ENCODE data around the gene GRAP2.

GRCh38 chr22:39907605-39908097, 6.8 kb downstream of the GRAP2 start:
- TF ChIP-seq TAF1 (IDR thresholded peaks at IDR 0.05; ENCODE audit: low read depth, low read length) = no peak
- TF ChIP-seq MAFK (IDR thresholded peaks at IDR 0.05; ENCODE audit: low read depth, low read length) = no peak
- no peak for TF ChIP-seq MAX (IDR thresholded peaks at IDR 0.05)

Data from H1 (cell line).